ENCODE data around the gene IGFN1. TPM values are rescaled to one million over a fixed set of nuclear protein-coding genes. Genes with fewer than 3 reads are reported as not detected.
A peak's percentile ranks its signal among the peaks of the same experiment; 100 is the strongest.

Gene IGFN1
- total and polyA plus RNA-seq, 9 of the 15 experiments (the other 6 are each of a cell fraction or from before 2014, with no cell fraction given) = 0.04 TPM; not detected in 8

DNA sequence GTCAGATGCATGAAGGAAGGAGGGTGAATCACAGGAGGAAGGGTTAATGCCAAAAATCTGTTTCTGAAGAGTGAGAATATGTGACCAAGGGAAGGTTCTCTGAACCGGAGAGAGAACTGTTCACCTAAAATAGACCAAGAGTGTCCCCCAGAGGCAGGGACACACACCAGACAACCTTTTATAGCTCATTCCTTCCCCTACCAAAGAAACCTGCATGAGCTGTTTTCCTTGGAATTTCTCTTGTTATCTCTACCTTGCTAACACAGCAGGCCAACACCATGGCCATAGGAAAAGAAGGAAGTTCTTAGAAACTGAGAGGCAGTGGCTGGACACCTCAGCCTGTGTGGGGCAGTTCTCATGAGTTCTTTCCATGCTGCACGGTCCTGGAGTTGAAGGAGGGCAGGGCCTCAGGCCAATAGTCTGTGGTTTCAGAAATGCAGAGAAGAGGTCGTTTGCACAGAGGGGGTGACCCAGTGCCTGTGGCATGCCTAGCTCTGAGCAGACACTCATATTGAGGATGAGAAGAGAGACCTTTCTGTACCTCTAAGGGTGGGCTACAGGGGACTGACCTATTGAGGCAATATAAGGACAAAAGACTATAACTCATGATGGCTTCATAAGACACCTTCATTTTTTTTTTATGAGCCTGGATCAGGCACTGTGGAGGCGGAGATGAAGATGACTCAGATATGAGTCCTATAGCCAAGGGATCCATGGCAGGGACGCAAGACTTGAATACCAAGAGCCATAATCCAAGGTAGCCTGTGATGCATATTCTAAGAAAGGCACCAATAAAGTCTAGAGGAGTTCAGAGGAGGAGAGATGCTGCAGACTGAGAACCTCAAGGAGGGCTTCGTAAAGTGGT lies 39.4 kb downstream of the IGFN1 start:
- Histone ChIP-seq H3K79me2 (ENCODE audit: control insufficient read depth, insufficient read depth, low read length) (no peaks in the 10 kb centered on the region), H3K9me1 (ENCODE audit: control insufficient read depth, insufficient read depth, low read length) (no peaks in the 10 kb centered on the region), H3K9ac (ENCODE audit: insufficient read depth in 1 of 2, low read depth in 2 of 2, low read length in 2 of 2) (no peak overlapping the region), H3K4me1 (replicated peaks in 1 of 2; ENCODE audit: control insufficient read depth in 2 of 2, insufficient read depth in 2 of 2, low read length in 2 of 2) (peaks cover 0 to 7% of the 10 kb centered on the region in 2 experiments; a peak in 1 of 5 replicates), H3K36me3 (ENCODE audit: control insufficient read depth, insufficient read depth, low read length) (no peaks in the 10 kb centered on the region), H3K27ac (ENCODE audit: extremely low read depth, low read depth, low read length) (no peak overlapping the region), H3K4me3 (no peak overlapping the region), H2AFZ (ENCODE audit: low read depth, low read length) (no peak overlapping the region), H3K9me3 (replicated peaks; ENCODE audit: control insufficient read depth, insufficient read depth, low read depth, low read length) (no peaks in the 10 kb centered on the region), H3K27me3 (ENCODE audit: control insufficient read depth in 2 of 2, insufficient read depth in 2 of 2, low read length in 2 of 2) (peaks cover 35 to 47% of the 10 kb centered on the region in 2 experiments), H4K20me1 (replicated peaks; ENCODE audit: control insufficient read depth, insufficient read depth, low read length) (peaks cover 6% of the 10 kb centered on the region; the same call in 1 of the 2 replicates), H3K4me2 (ENCODE audit: insufficient read depth, low read length) (no peak overlapping the region)
- POLR2A ChIA-PET = interaction anchor here (1.0 kb wide), 1 partner anchor 15 kb away, joined by 3 read pairs; no protein-coding TSS in a partner anchor
- 3% methylated on average over 6 of the region's 6 CpGs for WGBS (ENCODE audit: insufficient coverage, low coverage, missing lambda C conversion rate)
- no peak; the same call in 2 of the 3 replicates for ATAC-seq
- intact Hi-C loops (cut with micrococcal nuclease) = loop anchor here (10.0 kb wide), 1 partner anchor 255 kb away; no protein-coding TSS in a partner anchor
- CTCF ChIA-PET (ENCODE audit: low intra/inter-chr PET ratio) = no interaction called here
- FAIRE-seq = no peak
- DNase-seq (ENCODE audit: extremely low read depth in 1 of 4, low spot score in 3 of 4) = no peak
- no TSS peak for BruUV-seq (replicated peaks)
- in situ Hi-C loops (cut with MboI) = no loop called here
- TF ChIP-seq, protein P1, sequence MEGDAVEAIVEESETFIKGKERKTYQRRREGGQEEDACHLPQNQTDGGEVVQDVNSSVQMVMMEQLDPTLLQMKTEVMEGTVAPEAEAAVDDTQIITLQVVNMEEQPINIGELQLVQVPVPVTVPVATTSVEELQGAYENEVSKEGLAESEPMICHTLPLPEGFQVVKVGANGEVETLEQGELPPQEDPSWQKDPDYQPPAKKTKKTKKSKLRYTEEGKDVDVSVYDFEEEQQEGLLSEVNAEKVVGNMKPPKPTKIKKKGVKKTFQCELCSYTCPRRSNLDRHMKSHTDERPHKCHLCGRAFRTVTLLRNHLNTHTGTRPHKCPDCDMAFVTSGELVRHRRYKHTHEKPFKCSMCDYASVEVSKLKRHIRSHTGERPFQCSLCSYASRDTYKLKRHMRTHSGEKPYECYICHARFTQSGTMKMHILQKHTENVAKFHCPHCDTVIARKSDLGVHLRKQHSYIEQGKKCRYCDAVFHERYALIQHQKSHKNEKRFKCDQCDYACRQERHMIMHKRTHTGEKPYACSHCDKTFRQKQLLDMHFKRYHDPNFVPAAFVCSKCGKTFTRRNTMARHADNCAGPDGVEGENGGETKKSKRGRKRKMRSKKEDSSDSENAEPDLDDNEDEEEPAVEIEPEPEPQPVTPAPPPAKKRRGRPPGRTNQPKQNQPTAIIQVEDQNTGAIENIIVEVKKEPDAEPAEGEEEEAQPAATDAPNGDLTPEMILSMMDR (IDR thresholded peaks at IDR 0.05 in 2 of 3, conservative IDR thresholded peaks at IDR 0.05 in 1 of 3; ENCODE audit: insufficient read depth in 2 of 3, low read depth in 1 of 3, low read length in 3 of 3) = peak in 2 of 3 experiments; percentile 18 to 38; a peak in 2 of 6 replicates
- TF ChIP-seq, protein P2, sequence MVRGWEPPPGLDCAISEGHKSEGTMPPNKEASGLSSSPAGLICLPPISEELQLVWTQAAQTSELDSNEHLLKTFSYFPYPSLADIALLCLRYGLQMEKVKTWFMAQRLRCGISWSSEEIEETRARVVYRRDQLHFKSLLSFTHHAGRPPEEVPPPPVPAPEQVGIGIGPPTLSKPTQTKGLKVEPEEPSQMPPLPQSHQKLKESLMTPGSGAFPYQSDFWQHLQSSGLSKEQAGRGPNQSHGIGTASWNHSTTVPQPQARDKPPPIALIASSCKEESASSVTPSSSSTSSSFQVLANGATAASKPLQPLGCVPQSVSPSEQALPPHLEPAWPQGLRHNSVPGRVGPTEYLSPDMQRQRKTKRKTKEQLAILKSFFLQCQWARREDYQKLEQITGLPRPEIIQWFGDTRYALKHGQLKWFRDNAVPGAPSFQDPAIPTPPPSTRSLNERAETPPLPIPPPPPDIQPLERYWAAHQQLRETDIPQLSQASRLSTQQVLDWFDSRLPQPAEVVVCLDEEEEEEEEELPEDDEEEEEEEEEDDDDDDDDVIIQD (CRISPR knock-in tag; IDR thresholded peaks at IDR 0.05) = no peak
- TF ChIP-seq POU5F1 (IDR thresholded peaks at IDR 0.05; ENCODE audit: borderline replicate concordance, low read depth, low read length, partially characterized antibody) (no peak), RAD21 (CRISPR knock-in tag; conservative IDR thresholded peaks at IDR 0.05 in 1 of 2, IDR thresholded peaks at IDR 0.05 in 1 of 2) (peak in 1 of 2 experiments; percentile 33; a peak in 1 of 4 replicates)

All from K562 (cell line).